ENCODE data around the gene TOMM20. TPM values are rescaled to one million over a fixed set of nuclear protein-coding genes. Genes with fewer than 3 reads are reported as not detected.

The TOMM20 gene
- total RNA-seq, 1 donor from 2014 or later, result 100 TPM

GRCh38 chr1:235136111-235136510 is 7.5 kb upstream of the TOMM20 start:
- Mint-ChIP-seq H3K4me1 (ENCODE audit: unreplicated experiment) (peaks cover 2% of the 10 kb centered on the region), H3K36me3 (ENCODE audit: unreplicated experiment) (peaks cover 53% of the 10 kb centered on the region), H3K9me3 (ENCODE audit: unreplicated experiment) (no peaks in the 10 kb centered on the region), H3K4me3 (ENCODE audit: unreplicated experiment) (no peak overlapping the region), H3K27ac (ENCODE audit: unreplicated experiment) (no peak overlapping the region), H3K27me3 (ENCODE audit: unreplicated experiment) (no peaks in the 10 kb centered on the region)
- peak; percentile 32 for DNase-seq (ENCODE audit: extremely low spot score, unreplicated experiment)
- no peak for TF ChIP-seq CTCF (IDR thresholded peaks at IDR 0.05)

- Mint-ChIP-seq H3K36me3 (ENCODE audit: unreplicated experiment) (peaks cover 47% of the 10 kb centered on the region), H3K4me3 (ENCODE audit: unreplicated experiment) (no peak overlapping the region), H3K9me3 (ENCODE audit: unreplicated experiment) (no peaks in the 10 kb centered on the region), H3K27ac (ENCODE audit: unreplicated experiment) (no peak overlapping the region), H3K27me3 (ENCODE audit: unreplicated experiment) (no peaks in the 10 kb centered on the region), H3K4me1 (ENCODE audit: unreplicated experiment) (peaks cover 4% of the 10 kb centered on the region)
- TF ChIP-seq CTCF (IDR thresholded peaks at IDR 0.05), result no peak
- no peak for DNase-seq (ENCODE audit: extremely low spot score, unreplicated experiment)
These were observed 5.5 kb upstream of the TOMM20 start for GRCh38 chr1:235134171-235134570.

GRCh38 chr1:235133086-235133485 is 4.4 kb upstream of the TOMM20 start:
- Mint-ChIP-seq H3K9me3 (ENCODE audit: unreplicated experiment) (no peaks in the 10 kb centered on the region), H3K36me3 (ENCODE audit: unreplicated experiment) (peaks cover 46% of the 10 kb centered on the region), H3K4me1 (ENCODE audit: unreplicated experiment) (peaks cover 8% of the 10 kb centered on the region), H3K27me3 (ENCODE audit: unreplicated experiment) (no peaks in the 10 kb centered on the region), H3K27ac (ENCODE audit: unreplicated experiment) (peak overlapping the region; percentile 1), H3K4me3 (ENCODE audit: unreplicated experiment) (no peak overlapping the region)
- peak; percentile 15 for DNase-seq (ENCODE audit: extremely low spot score, unreplicated experiment)
- no peak for TF ChIP-seq CTCF (IDR thresholded peaks at IDR 0.05)

- H3K27ac Mint-ChIP-seq (ENCODE audit: unreplicated experiment), result no peak overlapping the region
- TF ChIP-seq CTCF (IDR thresholded peaks at IDR 0.05), result no peak
- no peak overlapping the region for H3K4me3 Mint-ChIP-seq (ENCODE audit: unreplicated experiment)
- H3K9me3 Mint-ChIP-seq (ENCODE audit: unreplicated experiment), result no peaks in the 10 kb centered on the region
- peaks cover 35% of the 10 kb centered on the region for H3K36me3 Mint-ChIP-seq (ENCODE audit: unreplicated experiment)
- no peaks in the 10 kb centered on the region for H3K27me3 Mint-ChIP-seq (ENCODE audit: unreplicated experiment)
- DNase-seq (ENCODE audit: extremely low spot score, unreplicated experiment), result no peak
- peaks cover 17% of the 10 kb centered on the region for H3K4me1 Mint-ChIP-seq (ENCODE audit: unreplicated experiment)
These were observed 3.3 kb upstream of the TOMM20 start for GRCh38 chr1:235131961-235132360.

- TF ChIP-seq CTCF (IDR thresholded peaks at IDR 0.05), result no peak
- H3K27ac Mint-ChIP-seq (ENCODE audit: unreplicated experiment), result no peak overlapping the region
- no peak overlapping the region for H3K4me3 Mint-ChIP-seq (ENCODE audit: unreplicated experiment)
- H3K9me3 Mint-ChIP-seq (ENCODE audit: unreplicated experiment), result no peaks in the 10 kb centered on the region
- peaks cover 25% of the 10 kb centered on the region for H3K4me1 Mint-ChIP-seq (ENCODE audit: unreplicated experiment)
- peaks cover 30% of the 10 kb centered on the region for H3K36me3 Mint-ChIP-seq (ENCODE audit: unreplicated experiment)
- H3K27me3 Mint-ChIP-seq (ENCODE audit: unreplicated experiment), result no peaks in the 10 kb centered on the region
- DNase-seq (ENCODE audit: extremely low spot score, unreplicated experiment), result no peak
These were observed 2.2 kb upstream of the TOMM20 start for GRCh38 chr1:235130766-235131270.
